Urothelium cell line (cell line): ENCODE results near the gene C6orf141.

ENCODE experiments used
- DNase-seq: peaks from one replicate; pipeline ENCODE4 v3.0.0; 2011; ENCODE audit warnings: low spot score, mixed read lengths
- FAIRE-seq: peaks from 2 replicates; lab custom pipeline; 2011; peaks lifted over from hg19 to GRCh38; lab: Jason Lieb, UNC

C6orf141 gene

DNA sequence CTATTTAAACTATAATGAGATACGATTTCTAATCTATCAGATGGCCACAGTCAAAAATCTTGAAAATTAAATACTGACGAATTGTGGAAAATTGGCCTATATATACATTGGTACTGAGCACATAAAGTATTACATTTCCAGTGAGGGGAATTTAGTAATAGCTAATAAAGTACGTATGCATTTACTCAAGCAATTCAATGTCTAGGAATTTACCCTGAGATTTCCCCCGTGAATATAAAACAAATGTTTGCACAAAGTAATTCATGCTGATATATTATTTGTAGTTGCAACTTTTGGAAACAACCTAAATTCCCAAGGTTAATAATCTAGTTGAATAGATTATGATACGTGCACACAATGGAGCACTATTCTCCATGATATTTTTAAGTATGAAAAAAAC lies 14.7 kb upstream of the C6orf141 start:
- no peak for FAIRE-seq
- no peak for DNase-seq

DNA sequence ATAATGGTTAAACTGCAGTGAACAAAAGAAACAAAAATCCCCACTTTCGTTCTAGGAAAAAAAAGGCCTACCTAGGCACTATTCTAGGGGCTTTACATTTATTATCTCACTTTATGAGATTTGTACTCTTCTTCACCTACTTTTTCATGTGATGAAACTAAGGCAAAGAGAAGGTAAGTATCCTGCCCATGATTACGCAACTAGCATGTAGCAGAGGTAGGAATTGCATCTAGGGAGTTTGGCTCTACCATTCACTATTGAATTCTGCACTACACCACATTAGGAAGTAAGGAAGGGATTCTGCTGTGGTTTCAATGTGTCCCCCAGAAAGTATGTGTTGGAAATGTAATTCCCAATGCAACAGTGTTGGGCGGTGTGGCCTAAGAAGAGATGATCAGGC lies 11.4 kb upstream of the C6orf141 start:
- FAIRE-seq (no peak), DNase-seq (no peak)

GRCh38 chr6:49540614-49541013 lies 9.9 kb upstream of the C6orf141 start:
- DNase-seq (no peak), FAIRE-seq (no peak)

- DNase-seq (peak; percentile 32), FAIRE-seq (no peak)
Measured at GRCh38 chr6:49541210-49541724, 9.2 kb upstream of the C6orf141 start.

GRCh38 chr6:49541936-49542335 lies 8.5 kb upstream of the C6orf141 start:
- DNase-seq (peak; percentile 29), FAIRE-seq (no peak)

- no peak for FAIRE-seq
- no peak for DNase-seq
Measured at GRCh38 chr6:49543087-49543858, 7.2 kb upstream of the C6orf141 start.

GRCh38 chr6:49546331-49546730 lies 4.1 kb upstream of the C6orf141 start:
- no peak for FAIRE-seq
- no peak for DNase-seq

DNA sequence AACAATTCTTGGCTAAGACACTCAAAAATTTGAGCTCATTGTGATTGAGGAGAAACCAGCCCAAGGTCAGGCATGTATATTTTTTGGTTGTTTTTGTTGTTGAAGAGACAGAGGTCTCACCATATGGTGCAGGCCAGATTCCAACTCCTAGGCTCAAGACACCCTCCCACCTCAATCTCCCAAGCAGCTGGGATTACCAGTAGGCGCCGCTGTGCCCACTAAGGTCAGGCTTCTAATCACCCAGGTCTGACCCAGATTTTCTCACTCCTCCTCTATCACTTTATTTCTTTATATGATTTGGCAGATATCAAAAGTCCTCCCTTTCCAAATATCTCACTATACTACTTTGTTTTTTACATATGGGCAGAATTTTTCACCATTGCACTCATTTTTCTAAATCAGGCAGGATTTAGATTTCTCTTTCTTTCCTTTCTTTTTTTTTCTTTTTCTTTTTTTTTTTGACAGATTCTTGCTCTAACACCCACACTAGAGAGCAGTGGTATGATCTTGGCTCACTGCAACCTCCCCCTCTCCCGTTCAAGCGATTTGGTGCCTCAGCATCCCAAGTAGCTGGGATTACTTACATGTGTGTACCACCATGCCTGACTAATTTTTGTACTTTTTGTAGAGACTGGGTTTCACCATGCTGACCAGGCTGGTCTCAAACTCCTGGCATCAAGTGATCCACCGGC lies 1.7 kb upstream of the C6orf141 start:
- FAIRE-seq = no peak
- no peak for DNase-seq

GRCh38 chr6:49549691-49550491 lies 577 bp upstream of the C6orf141 start:
- FAIRE-seq = no peak
- no peak for DNase-seq

GRCh38 chr6:49551078-49551865 lies 804 bp downstream of the C6orf141 start:
- FAIRE-seq (no peak), DNase-seq (no peak)

GRCh38 chr6:49551866-49552129 lies 1.3 kb downstream of the C6orf141 start:
- no peak for DNase-seq
- no peak for FAIRE-seq

GRCh38 chr6:49552596-49552995 lies 2.1 kb downstream of the C6orf141 start:
- DNase-seq (no peak), FAIRE-seq (no peak)

- FAIRE-seq (no peak), DNase-seq (peak; percentile 36)
Measured at GRCh38 chr6:49553384-49553783, 2.9 kb downstream of the C6orf141 start.

DNA sequence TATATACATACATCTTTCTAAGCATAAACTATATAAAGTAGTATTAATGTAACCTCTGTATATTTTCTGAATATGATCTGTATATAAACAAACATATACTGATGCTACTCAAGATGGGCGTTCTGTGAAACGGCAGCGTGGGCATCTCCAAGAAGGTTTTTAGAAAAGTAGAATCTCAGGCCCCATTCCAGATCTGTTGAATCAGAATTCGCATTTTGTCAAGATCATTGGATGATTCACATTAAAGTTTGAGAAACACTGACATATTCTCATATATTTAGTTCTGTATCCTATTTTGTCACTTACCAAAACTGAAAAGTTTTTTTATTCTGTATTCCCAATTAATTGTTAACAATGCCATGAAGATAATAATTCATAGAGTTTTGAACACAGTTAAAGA lies 5.5 kb downstream of the C6orf141 start:
- DNase-seq (no peak), FAIRE-seq (no peak)

- FAIRE-seq (no peak), DNase-seq (peak; percentile 65)
Measured at GRCh38 chr6:49556429-49556837, 6.0 kb downstream of the C6orf141 start.

- FAIRE-seq (no peak), DNase-seq (no peak)
Measured at GRCh38 chr6:49557177-49557576, 6.7 kb downstream of the C6orf141 start.

GRCh38 chr6:49558238-49558637 lies 7.8 kb downstream of the C6orf141 start:
- no peak for FAIRE-seq
- no peak for DNase-seq

GRCh38 chr6:49563006-49563886 lies 12.8 kb downstream of the C6orf141 start:
- no peak for DNase-seq
- FAIRE-seq = no peak

- FAIRE-seq = no peak
- no peak for DNase-seq
Measured at GRCh38 chr6:49564552-49564951, 14.1 kb downstream of the C6orf141 start.

GRCh38 chr6:49565261-49565660 lies 14.8 kb downstream of the C6orf141 start:
- DNase-seq (no peak), FAIRE-seq (no peak)
